ENCODE data around the gene XCR1. TPM values are rescaled to one million over a fixed set of nuclear protein-coding genes. Genes with fewer than 3 reads are reported as not detected.
"Not testable (repeated sequence)": the region's sequence is repeated elsewhere in the genome, so short reads cannot be mapped to it uniquely, and the experiment has no call there.

Gene XCR1
- total and polyA plus RNA-seq, 2 donors from 2014 or later, result 1.4 TPM; not detected in 1

- H3K9ac ChIP-seq (ENCODE audit: low read length in 3 of 3), result no peak overlapping the region
- H3K9me3 ChIP-seq (ENCODE audit: control insufficient read depth in 2 of 3, insufficient read depth in 1 of 3, low read length in 3 of 3), result no peaks in the 10 kb centered on the region
- no peaks in the 10 kb centered on the region for H3K36me3 ChIP-seq (ENCODE audit: control insufficient read depth in 2 of 3, insufficient read depth in 3 of 3, low read length in 3 of 3)
- no peaks in the 10 kb centered on the region for H3K4me1 ChIP-seq (ENCODE audit: control insufficient read depth in 2 of 3, insufficient read depth in 2 of 3, low read depth in 1 of 3, low read length in 3 of 3)
- no peak overlapping the region for H3K27ac ChIP-seq (ENCODE audit: low read depth in 2 of 2, low read length in 2 of 2)
- no peak for DNase-seq
- TF ChIP-seq CTCF (IDR thresholded peaks at IDR 0.05; ENCODE audit: borderline replicate concordance, extremely low read depth, insufficient read depth), result no peak
- no peak overlapping the region for H3K4me3 ChIP-seq (ENCODE audit: low read length in 3 of 3)
- FAIRE-seq, result no peak
- no peaks in the 10 kb centered on the region for H3K27me3 ChIP-seq (ENCODE audit: control insufficient read depth, insufficient read depth, low read length)
- intact Hi-C loops (cut with DNase I), result no loop called here
Measured at GRCh38 chr3:46058981-46059380, 31.7 kb upstream of the XCR1 start.

DNA sequence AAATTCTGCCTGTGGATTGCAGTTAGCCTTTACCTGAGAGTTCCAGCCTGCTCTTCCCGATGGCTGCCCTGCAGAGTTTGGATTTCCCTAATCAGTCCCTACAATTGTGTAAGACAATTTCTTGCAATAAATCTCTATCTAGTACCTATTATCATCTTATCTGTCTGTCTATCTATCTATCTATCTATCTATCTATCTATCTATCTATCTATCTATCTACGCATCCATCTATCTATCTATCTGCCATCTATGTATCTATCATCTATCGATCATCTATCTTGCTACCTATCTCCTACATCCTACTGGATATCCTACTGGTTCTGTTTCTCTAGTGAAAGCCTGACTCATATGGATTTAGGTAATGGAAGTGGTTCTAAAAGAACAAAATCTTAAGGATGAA is 30.4 kb upstream of the XCR1 start:
- Histone ChIP-seq H3K4me1 (ENCODE audit: control insufficient read depth in 2 of 3, insufficient read depth in 2 of 3, low read depth in 1 of 3, low read length in 3 of 3) (no peaks in the 10 kb centered on the region), H3K36me3 (ENCODE audit: control insufficient read depth in 2 of 3, insufficient read depth in 3 of 3, low read length in 3 of 3) (no peaks in the 10 kb centered on the region), H3K9me3 (ENCODE audit: control insufficient read depth in 2 of 3, insufficient read depth in 1 of 3, low read length in 3 of 3) (no peaks in the 10 kb centered on the region), H3K4me3 (ENCODE audit: low read length in 3 of 3) (no peak overlapping the region), H3K9ac (ENCODE audit: low read length in 3 of 3) (no peak overlapping the region), H3K27me3 (ENCODE audit: control insufficient read depth, insufficient read depth, low read length) (no peaks in the 10 kb centered on the region), H3K27ac (ENCODE audit: low read depth in 2 of 2, low read length in 2 of 2) (no peak overlapping the region)
- no peak for TF ChIP-seq CTCF (IDR thresholded peaks at IDR 0.05; ENCODE audit: borderline replicate concordance, extremely low read depth, insufficient read depth)
- intact Hi-C loops (cut with DNase I), result no loop called here
- FAIRE-seq, result no peak
- no peak for DNase-seq

GRCh38 chr3:46056686-46057085 is 29.4 kb upstream of the XCR1 start:
- H3K4me1 ChIP-seq (ENCODE audit: control insufficient read depth in 2 of 3, insufficient read depth in 2 of 3, low read depth in 1 of 3, low read length in 3 of 3), result no peaks in the 10 kb centered on the region
- DNase-seq (no peak), FAIRE-seq (no peak)
- H3K4me3 ChIP-seq (ENCODE audit: low read length in 3 of 3), result no peak overlapping the region
- H3K36me3 ChIP-seq (ENCODE audit: control insufficient read depth in 2 of 3, insufficient read depth in 3 of 3, low read length in 3 of 3), result no peaks in the 10 kb centered on the region
- H3K9me3 ChIP-seq (ENCODE audit: control insufficient read depth in 2 of 3, insufficient read depth in 1 of 3, low read length in 3 of 3), result no peaks in the 10 kb centered on the region
- H3K9ac ChIP-seq (ENCODE audit: low read length in 3 of 3), result no peak overlapping the region
- intact Hi-C loops (cut with DNase I), result no loop called here
- TF ChIP-seq CTCF (IDR thresholded peaks at IDR 0.05; ENCODE audit: borderline replicate concordance, extremely low read depth, insufficient read depth), result no peak
- no peak overlapping the region for H3K27ac ChIP-seq (ENCODE audit: low read depth in 2 of 2, low read length in 2 of 2)
- H3K27me3 ChIP-seq (ENCODE audit: control insufficient read depth, insufficient read depth, low read length), result no peaks in the 10 kb centered on the region

DNA sequence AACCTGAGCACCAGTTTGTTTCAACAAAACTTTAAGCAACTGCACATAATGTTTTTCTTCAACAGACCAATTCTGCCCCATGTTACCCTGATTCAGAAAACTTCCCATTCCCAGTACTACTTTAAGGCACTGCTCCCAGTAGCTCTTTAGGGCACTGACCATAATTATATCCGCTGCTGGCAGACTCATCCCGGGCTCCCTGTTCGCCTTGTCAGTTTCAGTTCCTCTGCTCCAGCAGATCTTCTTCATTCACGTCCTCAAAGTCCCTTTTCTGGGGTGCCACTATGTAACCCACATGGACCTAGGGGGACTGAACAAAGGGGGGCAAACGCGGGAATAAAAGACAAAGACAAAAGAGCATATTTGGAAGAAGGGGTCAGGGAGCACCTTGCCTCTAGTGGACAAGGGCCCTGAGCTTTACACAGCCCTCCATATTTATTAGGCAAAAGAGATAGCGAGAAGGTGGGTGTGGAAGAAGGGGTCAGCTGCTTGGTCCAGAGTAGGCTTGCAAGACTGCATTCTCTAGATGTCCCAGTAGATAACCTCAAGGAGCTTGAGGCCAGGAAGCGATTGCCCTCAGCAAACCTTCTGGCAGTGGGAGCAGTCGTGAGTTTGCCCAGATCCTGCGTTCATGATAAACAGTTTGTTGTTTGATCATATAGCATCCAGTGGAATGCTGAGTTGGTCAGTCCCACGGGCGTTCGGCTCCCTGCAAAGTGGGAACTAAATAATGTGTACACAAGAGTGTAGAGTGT is 26.7 kb upstream of the XCR1 start:
- H3K4me3 ChIP-seq (ENCODE audit: low read length in 3 of 3); FAIRE-seq; DNase-seq; H3K9ac ChIP-seq (ENCODE audit: low read length in 3 of 3); H3K27me3 ChIP-seq (ENCODE audit: control insufficient read depth, insufficient read depth, low read length); H3K27ac ChIP-seq (ENCODE audit: low read depth in 2 of 2, low read length in 2 of 2); H3K36me3 ChIP-seq (ENCODE audit: control insufficient read depth in 2 of 3, insufficient read depth in 3 of 3, low read length in 3 of 3); intact Hi-C loops (cut with DNase I); H3K4me1 ChIP-seq (ENCODE audit: control insufficient read depth in 2 of 3, insufficient read depth in 2 of 3, low read depth in 1 of 3, low read length in 3 of 3); H3K9me3 ChIP-seq (ENCODE audit: control insufficient read depth in 2 of 3, insufficient read depth in 1 of 3, low read length in 3 of 3): not testable (repeated sequence)

DNA sequence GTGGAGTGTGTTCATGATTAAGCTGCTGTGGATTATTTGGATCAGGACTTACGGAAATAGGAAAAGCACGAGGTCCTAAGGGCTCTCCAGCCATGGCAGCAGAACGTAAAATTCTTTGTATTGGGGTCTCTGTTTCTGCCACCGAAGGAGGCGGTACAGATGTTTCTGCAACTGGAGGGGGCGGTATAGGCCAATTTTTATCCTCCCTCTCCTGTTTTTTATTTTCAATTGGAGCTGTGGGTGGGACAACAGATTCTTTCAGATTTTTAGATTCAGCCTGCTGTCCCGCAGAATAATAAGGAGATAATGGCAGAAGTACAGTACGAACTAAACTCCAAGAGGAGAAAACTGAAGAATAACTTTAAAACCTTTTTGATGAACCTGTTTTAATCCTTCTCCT is 26.0 kb upstream of the XCR1 start:
- H3K9ac ChIP-seq (ENCODE audit: low read length in 3 of 3); H3K27ac ChIP-seq (ENCODE audit: low read depth in 2 of 2, low read length in 2 of 2); H3K4me3 ChIP-seq (ENCODE audit: low read length in 3 of 3); DNase-seq; intact Hi-C loops (cut with DNase I); H3K4me1 ChIP-seq (ENCODE audit: control insufficient read depth in 2 of 3, insufficient read depth in 2 of 3, low read depth in 1 of 3, low read length in 3 of 3); FAIRE-seq; H3K9me3 ChIP-seq (ENCODE audit: control insufficient read depth in 2 of 3, insufficient read depth in 1 of 3, low read length in 3 of 3); H3K36me3 ChIP-seq (ENCODE audit: control insufficient read depth in 2 of 3, insufficient read depth in 3 of 3, low read length in 3 of 3); H3K27me3 ChIP-seq (ENCODE audit: control insufficient read depth, insufficient read depth, low read length): not testable (repeated sequence)
